Activated CD4-positive, alpha-beta memory T cell treated with anti-CD3 and anti-CD28 coated beads for 36 hours (primary cell): ENCODE measurements around the gene GSK3B. TPM values are rescaled to one million over a fixed set of nuclear protein-coding genes. Genes with fewer than 3 reads are reported as not detected.

ENCODE experiments used
- CTCF ChIA-PET: fragments of 350-600 bp; sonication (Branson Sonifier 250); formaldehyde crosslinking; loops from one replicate; lab custom pipeline; 2021; ENCODE audit warnings: antibody characterized with exemption, inconsistent platforms; lab: Charles Lee
- POLR2A ChIA-PET: fragments of 350-600 bp; sonication (Branson Sonifier 250); formaldehyde crosslinking; loops from one replicate; lab custom pipeline; 2021; ENCODE audit warnings: antibody characterized with exemption; lab: Charles Lee
- DNase-seq: peaks from one replicate; pipeline ENCODE4 v3.0.0-alpha.2; 2020
- H3K27ac Mint-ChIP-seq: one replicate; pipeline ENCODE4 v1.8.0; 2021; ENCODE audit warnings: mixed read lengths
- H3K27me3 Mint-ChIP-seq: one replicate; pipeline ENCODE4 v1.8.0; 2021; ENCODE audit warnings: mixed read lengths
- H3K36me3 Mint-ChIP-seq: one replicate; pipeline ENCODE4 v1.8.0; 2021; ENCODE audit warnings: mixed read lengths
- H3K4me1 Mint-ChIP-seq: one replicate; pipeline ENCODE4 v1.8.0; 2021; ENCODE audit warnings: low read depth, mixed read lengths
- H3K4me3 Mint-ChIP-seq: one replicate; pipeline ENCODE4 v1.8.0; 2021; ENCODE audit warnings: mild to moderate bottlenecking, mixed read lengths
- H3K9me3 Mint-ChIP-seq: one replicate; pipeline ENCODE4 v1.8.0; 2021; ENCODE audit warnings: mixed read lengths
- intact Hi-C: fragments of 100-400 bp; cut with micrococcal nuclease; formaldehyde crosslinking; loops from one replicate; pipeline ENCODE4 v1.15.1; 2023
- total RNA-seq, 2 experiments: library from RNA; stranded (reverse); gene quantifications; one replicate each; pipeline ENCODE4 v1.2.3, GENCODE V29; 2021

Gene GSK3B
- total RNA-seq, 2 experiments from 2014 or later = 25.5 to 27.1 TPM

GRCh38 chr3:119819806-119820205 lies 274.4 kb downstream of the GSK3B start:
- POLR2A ChIA-PET = no interaction called here

GRCh38 chr3:119818937-119819336 lies 275.3 kb downstream of the GSK3B start:
- Mint-ChIP-seq H3K27ac (no peak overlapping the region), H3K36me3 (no peaks in the 10 kb centered on the region), H3K4me1 (peaks cover 2% of the 10 kb centered on the region), H3K9me3 (no peaks in the 10 kb centered on the region), H3K27me3 (no peaks in the 10 kb centered on the region), H3K4me3 (no peak overlapping the region)
- intact Hi-C loops = no loop called here
- ChIA-PET CTCF (interaction anchor here (0.6 to 2.3 kb wide), 5 partner anchors 8 to 328 kb away, joined by 3 to 9 read pairs (median 4); no protein-coding TSS in a partner anchor), POLR2A (interaction anchor here (0.6 to 1.0 kb wide), 2 partner anchors 9 to 190 kb away, joined by 3 read pairs; no protein-coding TSS in a partner anchor)
- DNase-seq = no peak

More at GRCh38 chr3:119819806-119820205, 274.4 kb downstream of the GSK3B start:
- CTCF ChIA-PET = interaction anchor here (0.8 to 2.3 kb wide), 4 partner anchors 9 to 327 kb away, joined by 3 to 9 read pairs (median 6); no protein-coding TSS in a partner anchor
- intact Hi-C loops = loop anchor here (2.0 to 5.0 kb wide), 4 partner anchors 272 to 597 kb away; partner anchors contain the start of gene GSK3B
- no peaks in the 10 kb centered on the region for H3K27me3 Mint-ChIP-seq
- no peak overlapping the region for H3K4me3 Mint-ChIP-seq
- H3K9me3 Mint-ChIP-seq = no peaks in the 10 kb centered on the region
- H3K4me1 Mint-ChIP-seq = peaks cover 2% of the 10 kb centered on the region
- no peak for DNase-seq
- H3K27ac Mint-ChIP-seq = no peak overlapping the region
- H3K36me3 Mint-ChIP-seq = peaks cover 1% of the 10 kb centered on the region

- ChIA-PET POLR2A (interaction anchor here (0.6 kb wide), 1 partner anchor 8 kb away, joined by 3 read pairs; no protein-coding TSS in a partner anchor), CTCF (interaction anchor here (0.7 kb wide), 2 partner anchors 124 to 319 kb away, joined by 3 read pairs; no protein-coding TSS in a partner anchor)
- Mint-ChIP-seq H3K27ac (no peak overlapping the region), H3K36me3 (no peaks in the 10 kb centered on the region), H3K4me1 (peaks cover 2% of the 10 kb centered on the region), H3K27me3 (no peaks in the 10 kb centered on the region), H3K9me3 (no peaks in the 10 kb centered on the region), H3K4me3 (no peak overlapping the region)
- DNase-seq = no peak
- intact Hi-C loops = no loop called here
Observed at GRCh38 chr3:119817583-119818363, 276.5 kb downstream of the GSK3B start.

- Mint-ChIP-seq H3K4me3 (no peak overlapping the region), H3K36me3 (no peaks in the 10 kb centered on the region), H3K27me3 (no peaks in the 10 kb centered on the region), H3K9me3 (no peaks in the 10 kb centered on the region), H3K27ac (no peak overlapping the region), H3K4me1 (peaks cover 2% of the 10 kb centered on the region)
- ChIA-PET CTCF (interaction anchor here (0.7 kb wide), 1 partner anchor 123 kb away, joined by 3 read pairs; no protein-coding TSS in a partner anchor), POLR2A (no interaction called here)
- DNase-seq = no peak
- intact Hi-C loops = no loop called here
Observed at GRCh38 chr3:119817071-119817470, 277.2 kb downstream of the GSK3B start.

GRCh38 chr3:119815716-119816115 lies 278.5 kb downstream of the GSK3B start:
- intact Hi-C loops = no loop called here
- no peaks in the 10 kb centered on the region for H3K36me3 Mint-ChIP-seq
- H3K27ac Mint-ChIP-seq = no peak overlapping the region
- peaks cover under 1% of the 10 kb centered on the region for H3K4me1 Mint-ChIP-seq
- ChIA-PET POLR2A (no interaction called here), CTCF (no interaction called here)
- no peak overlapping the region for H3K4me3 Mint-ChIP-seq
- DNase-seq = no peak
- H3K9me3 Mint-ChIP-seq = no peaks in the 10 kb centered on the region
- H3K27me3 Mint-ChIP-seq = no peaks in the 10 kb centered on the region

GRCh38 chr3:119812491-119813058 lies 281.7 kb downstream of the GSK3B start:
- CTCF ChIA-PET = no interaction called here
- intact Hi-C loops = loop anchor here (5.0 kb wide), 1 partner anchor 110 kb away; the partner anchor contains the start of gene CFAP91
- no peak overlapping the region for H3K27ac Mint-ChIP-seq

GRCh38 chr3:119810018-119810435 lies 284.2 kb downstream of the GSK3B start:
- no peaks in the 10 kb centered on the region for H3K36me3 Mint-ChIP-seq
- ChIA-PET POLR2A (interaction anchor here (1.0 to 1.1 kb wide), 2 partner anchors 9 to 346 kb away, joined by 3 read pairs; partner anchors contain the start of gene TMEM39A), CTCF (interaction anchor here (1.1 to 1.9 kb wide), 4 partner anchors 9 to 749 kb away, joined by 3 to 9 read pairs (median 4); no protein-coding TSS in a partner anchor)
- H3K4me3 Mint-ChIP-seq = peak overlapping the region; percentile 68
- H3K27me3 Mint-ChIP-seq = no peaks in the 10 kb centered on the region
- intact Hi-C loops = loop anchor here (5.0 kb wide), 1 partner anchor 108 kb away; the partner anchor contains the start of gene CFAP91
- no peaks in the 10 kb centered on the region for H3K9me3 Mint-ChIP-seq
- peak; percentile 72 for DNase-seq
- peaks cover 11% of the 10 kb centered on the region for H3K4me1 Mint-ChIP-seq
- H3K27ac Mint-ChIP-seq = peak overlapping the region; percentile 31

More at GRCh38 chr3:119812491-119813058, 281.7 kb downstream of the GSK3B start:
- no peak overlapping the region for H3K4me3 Mint-ChIP-seq
- H3K36me3 Mint-ChIP-seq = no peaks in the 10 kb centered on the region
- POLR2A ChIA-PET = no interaction called here
- peaks cover 11% of the 10 kb centered on the region for H3K4me1 Mint-ChIP-seq
- H3K27me3 Mint-ChIP-seq = no peaks in the 10 kb centered on the region
- no peaks in the 10 kb centered on the region for H3K9me3 Mint-ChIP-seq
- no peak for DNase-seq

GRCh38 chr3:119809249-119810017 lies 284.8 kb downstream of the GSK3B start:
- CTCF ChIA-PET = interaction anchor here (1.2 to 1.9 kb wide), 3 partner anchors 10 to 749 kb away, joined by 3 to 9 read pairs (median 4); no protein-coding TSS in a partner anchor
- Mint-ChIP-seq H3K4me3 (peak overlapping the region; percentile 68), H3K27ac (no peak overlapping the region)

GRCh38 chr3:119808843-119809242 lies 285.4 kb downstream of the GSK3B start:
- intact Hi-C loops = no loop called here
- no peaks in the 10 kb centered on the region for H3K9me3 Mint-ChIP-seq
- DNase-seq = no peak
- POLR2A ChIA-PET = interaction anchor here (0.7 kb wide), 1 partner anchor 9 kb away, joined by 3 read pairs; no protein-coding TSS in a partner anchor
- peaks cover 11% of the 10 kb centered on the region for H3K4me1 Mint-ChIP-seq
- CTCF ChIA-PET = interaction anchor here (1.2 kb wide), 1 partner anchor 750 kb away, joined by 3 read pairs; no protein-coding TSS in a partner anchor
- no peaks in the 10 kb centered on the region for H3K36me3 Mint-ChIP-seq
- no peak overlapping the region for H3K4me3 Mint-ChIP-seq
- no peak overlapping the region for H3K27ac Mint-ChIP-seq
- no peaks in the 10 kb centered on the region for H3K27me3 Mint-ChIP-seq

More at GRCh38 chr3:119809249-119810017, 284.8 kb downstream of the GSK3B start:
- intact Hi-C loops = loop anchor here (5.0 kb wide), 1 partner anchor 107 kb away; the partner anchor contains the start of gene CFAP91
- Mint-ChIP-seq H3K9me3 (no peaks in the 10 kb centered on the region), H3K36me3 (no peaks in the 10 kb centered on the region), H3K4me1 (peaks cover 11% of the 10 kb centered on the region), H3K27me3 (no peaks in the 10 kb centered on the region)
- peak; percentile 34 for DNase-seq
- POLR2A ChIA-PET = interaction anchor here (0.7 to 1.1 kb wide), 2 partner anchors 8 to 9 kb away, joined by 3 read pairs; no protein-coding TSS in a partner anchor

- Mint-ChIP-seq H3K9me3 (no peaks in the 10 kb centered on the region), H3K4me3 (no peak overlapping the region), H3K4me1 (peaks cover 11% of the 10 kb centered on the region), H3K27ac (no peak overlapping the region), H3K27me3 (no peaks in the 10 kb centered on the region), H3K36me3 (no peaks in the 10 kb centered on the region)
- DNase-seq = no peak
- POLR2A ChIA-PET = no interaction called here
- intact Hi-C loops = no loop called here
- CTCF ChIA-PET = no interaction called here
Observed at GRCh38 chr3:119808244-119808643, 286.0 kb downstream of the GSK3B start.

GRCh38 chr3:119800844-119801243 lies 293.4 kb downstream of the GSK3B start:
- POLR2A ChIA-PET = no interaction called here
- H3K4me1 Mint-ChIP-seq = no peaks in the 10 kb centered on the region
- H3K9me3 Mint-ChIP-seq = no peaks in the 10 kb centered on the region
- H3K36me3 Mint-ChIP-seq = no peaks in the 10 kb centered on the region
- DNase-seq = no peak
- H3K27me3 Mint-ChIP-seq = peaks cover 2% of the 10 kb centered on the region
- H3K4me3 Mint-ChIP-seq = no peak overlapping the region
- CTCF ChIA-PET = no interaction called here
- no peak overlapping the region for H3K27ac Mint-ChIP-seq
- intact Hi-C loops = no loop called here
